GM23338 (cell line): ENCODE results near the gene SLC51B. TPM values are rescaled to one million over a fixed set of nuclear protein-coding genes. Genes with fewer than 3 reads are reported as not detected.
"Not testable (repeated sequence)": the region's sequence is repeated elsewhere in the genome, so short reads cannot be mapped to it uniquely, and the experiment has no call there.

Experiments
- ATAC-seq: fragments of 200-7000 bp; cut with Tn5 transposase; 3 replicates; pipeline ENCODE4 v1.9.1; 2020
- DNase-seq: peaks from one replicate; pipeline ENCODE4 v3.0.0-alpha.2; 2015; ENCODE audit warnings: low spot score
- H2AFZ ChIP-seq: fragments of 200-600 bp; sonication (generic); 2 replicates; pipeline ENCODE4 v1.8.0; 2016; ENCODE audit warnings: antibody characterized with exemption, mild to moderate bottlenecking, moderate library complexity
- H3F3A ChIP-seq: fragments of 200-600 bp; sonication (generic); replicated peaks from 2 replicates; pipeline ENCODE4 v1.8.0; 2017; ENCODE audit warnings: antibody characterized with exemption, mixed run types, low read depth
- H3K27ac ChIP-seq: fragments of 200-600 bp; sonication (generic); 2 replicates; pipeline ENCODE4 v1.6.1; 2016; ENCODE audit warnings: low read depth
- H3K27me3 ChIP-seq: fragments of 200-600 bp; sonication (generic); 2 replicates; pipeline ENCODE4 v1.8.0; 2016; ENCODE audit warnings: mild to moderate bottlenecking, mixed run types, moderate library complexity; ENCODE audit not compliant: insufficient read depth
- H3K36me3 ChIP-seq: fragments of 200-600 bp; sonication (generic); 2 replicates; pipeline ENCODE4 v1.8.0; 2016; ENCODE audit warnings: mild to moderate bottlenecking; ENCODE audit not compliant: insufficient read depth
- H3K4me1 ChIP-seq: fragments of 200-600 bp; sonication (generic); 2 replicates; pipeline ENCODE4 v1.8.0; 2016; ENCODE audit warnings: mild to moderate bottlenecking, moderate library complexity; ENCODE audit not compliant: insufficient read depth
- H3K4me2 ChIP-seq: fragments of 200-600 bp; sonication (generic); 2 replicates; pipeline ENCODE4 v1.7.1; 2017; ENCODE audit warnings: mixed run types
- H3K4me3 ChIP-seq: fragments of 200-600 bp; sonication (generic); 2 replicates; pipeline ENCODE4 v1.6.1; 2016; ENCODE audit warnings: mixed run types
- H3K79me2 ChIP-seq: fragments of 200-600 bp; sonication (generic); replicated peaks from 2 replicates; pipeline ENCODE4 v1.8.0; 2017; ENCODE audit warnings: mild to moderate bottlenecking; ENCODE audit not compliant: insufficient read depth
- H3K9me2 ChIP-seq: fragments of 200-600 bp; sonication (generic); 2 replicates; pipeline ENCODE4 v1.8.0; 2017; ENCODE audit not compliant: insufficient read depth
- H4K20me1 ChIP-seq: fragments of 200-600 bp; sonication (generic); replicated peaks from 2 replicates; pipeline ENCODE4 v1.8.0; 2017; ENCODE audit warnings: mild to moderate bottlenecking; ENCODE audit not compliant: insufficient read depth
- H3K27ac Mint-ChIP-seq: 2 replicates; pipeline ENCODE4 v1.8.0; 2020; ENCODE audit warnings: inconsistent platforms, mild to moderate bottlenecking, moderate library complexity, mixed read lengths
- H3K27me3 Mint-ChIP-seq: 3 replicates; pipeline ENCODE4 v1.8.0; 2022; ENCODE audit warnings: low read depth, mild to moderate bottlenecking, moderate library complexity, mixed read lengths, inconsistent platforms; ENCODE audit not compliant: insufficient read depth, poor library complexity
- H3K36me3 Mint-ChIP-seq: 3 replicates; pipeline ENCODE4 v1.8.0; 2021; ENCODE audit warnings: low read depth, mild to moderate bottlenecking, inconsistent platforms, moderate library complexity, mixed read lengths
- H3K4me1 Mint-ChIP-seq: 3 replicates; pipeline ENCODE4 v1.8.0; 2020; ENCODE audit warnings: mild to moderate bottlenecking, inconsistent platforms, mixed read lengths
- H3K4me3 Mint-ChIP-seq: 3 replicates; pipeline ENCODE4 v1.8.0; 2021; ENCODE audit warnings: moderate library complexity, mild to moderate bottlenecking, inconsistent platforms, mixed read lengths
- H3K9me3 Mint-ChIP-seq: 3 replicates; pipeline ENCODE4 v1.8.0; 2020; ENCODE audit warnings: moderate library complexity, mild to moderate bottlenecking, inconsistent platforms, mixed read lengths
- ETS1 ChIP-seq: IDR thresholded peaks from 2 replicates; pipeline ENCODE4 v1.6.1; 2016; ENCODE audit warnings: antibody characterized with exemption
- EZH2phosphoT487 ChIP-seq: fragments of 200-600 bp; sonication (generic); IDR thresholded peaks from one replicate; pipeline ENCODE4 v1.8.1; 2018; ENCODE audit warnings: antibody characterized with exemption; ENCODE audit not compliant: unreplicated experiment
- NANOG ChIP-seq: IDR thresholded peaks from 2 replicates; pipeline ENCODE4 v1.6.1; 2016; ENCODE audit warnings: antibody characterized with exemption, borderline replicate concordance
- POLR2AphosphoS5 ChIP-seq: IDR thresholded peaks from 2 replicates; pipeline ENCODE4 v1.6.1; 2016; ENCODE audit warnings: antibody characterized with exemption, low read depth
- polyA plus RNA-seq: library from polyadenylated mRNA; unstranded; fragments of >200 nt; fragmentation: Nextera tagmentation; extraction: Ambion mirVana; gene quantifications from 2 replicates; pipeline ENCODE4 v1.2.1, GENCODE V29; 2016
- total RNA-seq: library from RNA; depleted of rRNA; stranded (reverse); fragments of >200 nt; shearing (Covaris generic); gene quantifications from 2 replicates; pipeline ENCODE4 v1.2.3, GENCODE V29; 2014
- TF ChIP-seq, protein P1 (sequence below), 2 experiments: fragments of 200-600 bp in 1 of 2; sonication (generic) in 1 of 2; conservative IDR thresholded peaks; 2 replicates each; pipeline versions ENCODE4 v1.5.1 to v1.6.1; 2016 to 2017; ENCODE audit warnings: antibody characterized with exemption in 2 of 2, low read depth in 2 of 2, mild to moderate bottlenecking in 2 of 2, moderate library complexity in 1 of 2
- TF ChIP-seq, protein P2 (sequence below): IDR thresholded peaks from one replicate; pipeline ENCODE4 v1.6.1; 2018; ENCODE audit warnings: antibody characterized with exemption; ENCODE audit not compliant: unreplicated experiment

SLC51B gene
- total and polyA plus RNA-seq, 2 experiments from 2014 or later = not detected

DNA sequence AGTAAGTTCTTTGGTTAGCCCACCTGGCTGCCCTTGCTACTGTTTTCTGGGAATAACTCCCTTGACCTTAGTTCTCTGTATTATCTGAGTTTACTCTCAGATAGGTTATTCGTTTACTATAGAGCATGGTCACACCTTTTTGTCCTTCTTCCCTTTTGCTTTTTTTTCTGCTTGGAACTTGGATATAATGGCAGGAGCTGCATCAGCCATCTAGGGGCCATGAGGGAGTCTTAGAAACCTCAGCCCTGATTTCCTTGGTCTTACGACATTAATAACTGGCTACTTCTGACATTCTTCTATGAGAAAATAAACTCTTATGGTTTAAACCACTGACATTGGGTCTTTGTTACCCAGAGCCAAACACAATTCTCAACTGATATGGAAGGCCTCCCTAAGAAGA is 3.4 kb upstream of the SLC51B start:
- no peaks in the 10 kb centered on the region for H3K79me2 ChIP-seq
- H3F3A ChIP-seq = no peaks in the 10 kb centered on the region
- Mint-ChIP-seq H3K4me1 (no peaks in the 10 kb centered on the region; the same call in 2 of the 3 replicates), H3K4me3 (no peak overlapping the region), H3K9me3 (no peaks in the 10 kb centered on the region), H3K27me3 (peaks cover 1% of the 10 kb centered on the region), H3K36me3 (no peaks in the 10 kb centered on the region), H3K27ac (no peak overlapping the region)
- H3K4me3 ChIP-seq = no peak overlapping the region
- no peaks in the 10 kb centered on the region for H3K27me3 ChIP-seq
- no peaks in the 10 kb centered on the region for H3K4me1 ChIP-seq
- no peak overlapping the region for H3K27ac ChIP-seq
- no peak for DNase-seq
- H3K9me2 ChIP-seq = no peaks in the 10 kb centered on the region
- no peak overlapping the region for H3K4me2 ChIP-seq
- TF ChIP-seq POLR2AphosphoS5 = no peak
- ATAC-seq = no peak
- H3K36me3 ChIP-seq = no peaks in the 10 kb centered on the region
- no peak overlapping the region for H2AFZ ChIP-seq
- H4K20me1 ChIP-seq = no peaks in the 10 kb centered on the region

GRCh38 chr15:65042776-65043327 is 2.3 kb upstream of the SLC51B start:
- Mint-ChIP-seq H3K36me3 (no peaks in the 10 kb centered on the region), H3K4me1 (no peaks in the 10 kb centered on the region; the same call in 2 of the 3 replicates), H3K27me3 (peaks cover 1% of the 10 kb centered on the region), H3K27ac (no peak overlapping the region), H3K9me3 (no peaks in the 10 kb centered on the region), H3K4me3 (no peak overlapping the region)
- H3K79me2 ChIP-seq = no peaks in the 10 kb centered on the region
- no peak overlapping the region for H2AFZ ChIP-seq
- DNase-seq (no peak), ATAC-seq (no peak)
- no peaks in the 10 kb centered on the region for H3K9me2 ChIP-seq
- TF ChIP-seq POLR2AphosphoS5 (no peak), ETS1 (no peak), NANOG (no peak), EZH2phosphoT487 (no peak)
- TF ChIP-seq, protein P1, sequence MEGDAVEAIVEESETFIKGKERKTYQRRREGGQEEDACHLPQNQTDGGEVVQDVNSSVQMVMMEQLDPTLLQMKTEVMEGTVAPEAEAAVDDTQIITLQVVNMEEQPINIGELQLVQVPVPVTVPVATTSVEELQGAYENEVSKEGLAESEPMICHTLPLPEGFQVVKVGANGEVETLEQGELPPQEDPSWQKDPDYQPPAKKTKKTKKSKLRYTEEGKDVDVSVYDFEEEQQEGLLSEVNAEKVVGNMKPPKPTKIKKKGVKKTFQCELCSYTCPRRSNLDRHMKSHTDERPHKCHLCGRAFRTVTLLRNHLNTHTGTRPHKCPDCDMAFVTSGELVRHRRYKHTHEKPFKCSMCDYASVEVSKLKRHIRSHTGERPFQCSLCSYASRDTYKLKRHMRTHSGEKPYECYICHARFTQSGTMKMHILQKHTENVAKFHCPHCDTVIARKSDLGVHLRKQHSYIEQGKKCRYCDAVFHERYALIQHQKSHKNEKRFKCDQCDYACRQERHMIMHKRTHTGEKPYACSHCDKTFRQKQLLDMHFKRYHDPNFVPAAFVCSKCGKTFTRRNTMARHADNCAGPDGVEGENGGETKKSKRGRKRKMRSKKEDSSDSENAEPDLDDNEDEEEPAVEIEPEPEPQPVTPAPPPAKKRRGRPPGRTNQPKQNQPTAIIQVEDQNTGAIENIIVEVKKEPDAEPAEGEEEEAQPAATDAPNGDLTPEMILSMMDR (conservative IDR thresholded peaks at IDR 0.05; ENCODE audit: low read depth in 2 of 2) = no peak
- TF ChIP-seq, protein P2, sequence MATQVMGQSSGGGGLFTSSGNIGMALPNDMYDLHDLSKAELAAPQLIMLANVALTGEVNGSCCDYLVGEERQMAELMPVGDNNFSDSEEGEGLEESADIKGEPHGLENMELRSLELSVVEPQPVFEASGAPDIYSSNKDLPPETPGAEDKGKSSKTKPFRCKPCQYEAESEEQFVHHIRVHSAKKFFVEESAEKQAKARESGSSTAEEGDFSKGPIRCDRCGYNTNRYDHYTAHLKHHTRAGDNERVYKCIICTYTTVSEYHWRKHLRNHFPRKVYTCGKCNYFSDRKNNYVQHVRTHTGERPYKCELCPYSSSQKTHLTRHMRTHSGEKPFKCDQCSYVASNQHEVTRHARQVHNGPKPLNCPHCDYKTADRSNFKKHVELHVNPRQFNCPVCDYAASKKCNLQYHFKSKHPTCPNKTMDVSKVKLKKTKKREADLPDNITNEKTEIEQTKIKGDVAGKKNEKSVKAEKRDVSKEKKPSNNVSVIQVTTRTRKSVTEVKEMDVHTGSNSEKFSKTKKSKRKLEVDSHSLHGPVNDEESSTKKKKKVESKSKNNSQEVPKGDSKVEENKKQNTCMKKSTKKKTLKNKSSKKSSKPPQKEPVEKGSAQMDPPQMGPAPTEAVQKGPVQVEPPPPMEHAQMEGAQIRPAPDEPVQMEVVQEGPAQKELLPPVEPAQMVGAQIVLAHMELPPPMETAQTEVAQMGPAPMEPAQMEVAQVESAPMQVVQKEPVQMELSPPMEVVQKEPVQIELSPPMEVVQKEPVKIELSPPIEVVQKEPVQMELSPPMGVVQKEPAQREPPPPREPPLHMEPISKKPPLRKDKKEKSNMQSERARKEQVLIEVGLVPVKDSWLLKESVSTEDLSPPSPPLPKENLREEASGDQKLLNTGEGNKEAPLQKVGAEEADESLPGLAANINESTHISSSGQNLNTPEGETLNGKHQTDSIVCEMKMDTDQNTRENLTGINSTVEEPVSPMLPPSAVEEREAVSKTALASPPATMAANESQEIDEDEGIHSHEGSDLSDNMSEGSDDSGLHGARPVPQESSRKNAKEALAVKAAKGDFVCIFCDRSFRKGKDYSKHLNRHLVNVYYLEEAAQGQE = no peak
- H3K27me3 ChIP-seq = no peaks in the 10 kb centered on the region
- H3K4me1 ChIP-seq = no peaks in the 10 kb centered on the region
- no peaks in the 10 kb centered on the region for H3K36me3 ChIP-seq
- H4K20me1 ChIP-seq = no peaks in the 10 kb centered on the region
- H3F3A ChIP-seq = no peaks in the 10 kb centered on the region
- no peak overlapping the region for H3K4me2 ChIP-seq
- no peak overlapping the region for H3K27ac ChIP-seq
- no peak overlapping the region for H3K4me3 ChIP-seq

DNA sequence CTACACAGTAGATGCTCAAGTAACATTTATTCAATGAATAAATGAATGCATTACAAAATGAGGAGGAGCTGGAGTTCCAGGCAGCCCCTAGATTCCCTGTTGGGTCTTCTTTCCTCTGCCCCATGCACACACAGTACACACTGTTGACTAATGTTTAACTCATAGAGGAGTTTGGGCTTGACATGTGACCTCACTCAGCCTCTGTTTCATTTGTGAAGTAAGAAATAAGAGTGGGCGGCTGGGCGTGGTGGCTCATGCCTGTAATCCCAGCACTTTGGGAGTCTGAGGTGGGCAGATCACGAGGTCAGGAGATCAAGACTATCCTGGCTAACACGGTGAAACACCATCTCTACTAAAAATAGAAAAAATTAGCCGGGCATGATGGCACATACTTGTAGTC is 969 bp upstream of the SLC51B start:
- H2AFZ ChIP-seq, H3K36me3 ChIP-seq, H3K9me2 ChIP-seq, H3K4me1 ChIP-seq, H3K27me3 ChIP-seq, H3K4me1 Mint-ChIP-seq, DNase-seq, ATAC-seq, H3K4me2 ChIP-seq, H3K36me3 Mint-ChIP-seq, H3K4me3 ChIP-seq, H3K27ac Mint-ChIP-seq, H3F3A ChIP-seq, H3K9me3 Mint-ChIP-seq, H3K4me3 Mint-ChIP-seq, H3K27ac ChIP-seq, H3K27me3 Mint-ChIP-seq, H4K20me1 ChIP-seq, H3K79me2 ChIP-seq: not testable (repeated sequence)
